Astrocyte (in vitro differentiated cells and primary cell): ENCODE data around the gene YES1. TPM values are rescaled to one million over a fixed set of nuclear protein-coding genes. Genes with fewer than 3 reads are reported as not detected.

ENCODE experiments used
- DNase-seq: peaks from one replicate; pipeline ENCODE4 v3.0.0-alpha.2; 2010; ENCODE audit warnings: low read depth
- FAIRE-seq: peaks from 2 replicates; lab custom pipeline; 2011; peaks lifted over from hg19 to GRCh38; lab: Jason Lieb, UNC
- H2AFZ ChIP-seq: 2 replicates; pipeline ENCODE4 v1.6.0; 2012; ENCODE audit warnings: low read depth, low read length, inconsistent platforms
- H3K27ac ChIP-seq: 2 replicates; pipeline ENCODE4 v1.5.1; 2011; ENCODE audit warnings: low read depth, low read length, inconsistent platforms
- H3K27me3 ChIP-seq: 2 replicates; pipeline ENCODE4 v1.6.0; 2011; ENCODE audit warnings: low read length, inconsistent platforms; ENCODE audit not compliant: insufficient read depth
- H3K36me3 ChIP-seq: 2 replicates; pipeline ENCODE4 v1.5.1; 2011; ENCODE audit warnings: low read length, inconsistent platforms; ENCODE audit not compliant: insufficient read depth
- H3K4me1 ChIP-seq: 2 replicates; pipeline ENCODE4 v1.5.1; 2011; ENCODE audit warnings: low read length, inconsistent platforms; ENCODE audit not compliant: insufficient read depth
- H3K4me2 ChIP-seq: 2 replicates; pipeline ENCODE4 v1.6.0; 2012; ENCODE audit warnings: low read length, inconsistent platforms
- H3K4me3 ChIP-seq: 2 replicates; pipeline ENCODE4 v1.5.1; 2011; ENCODE audit warnings: low read depth, mild to moderate bottlenecking, low read length, inconsistent platforms; ENCODE audit not compliant: insufficient read depth
- H3K79me2 ChIP-seq: 2 replicates; pipeline ENCODE4 v1.6.0; 2012; ENCODE audit warnings: mild to moderate bottlenecking, low read length, inconsistent platforms; ENCODE audit not compliant: insufficient read depth
- H3K9ac ChIP-seq: 2 replicates; pipeline ENCODE4 v1.6.0; 2012; ENCODE audit warnings: mild to moderate bottlenecking, low read length, inconsistent platforms
- H3K9me3 ChIP-seq: 2 replicates; pipeline ENCODE4 v1.5.1; 2012; ENCODE audit warnings: low read depth, mild to moderate bottlenecking, low read length, inconsistent platforms; ENCODE audit not compliant: insufficient read depth
- H4K20me1 ChIP-seq: 2 replicates; pipeline ENCODE4 v1.6.0; 2012; ENCODE audit warnings: low read length, inconsistent platforms; ENCODE audit not compliant: insufficient read depth
- H3K27ac Mint-ChIP-seq: one replicate; pipeline ENCODE4 v1.8.0; 2021; ENCODE audit warnings: mild to moderate bottlenecking, mixed read lengths; ENCODE audit not compliant: unreplicated experiment
- H3K27me3 Mint-ChIP-seq: one replicate; pipeline ENCODE4 v1.8.0; 2021; ENCODE audit warnings: low read depth, mixed read lengths; ENCODE audit not compliant: unreplicated experiment
- H3K36me3 Mint-ChIP-seq: one replicate; pipeline ENCODE4 v1.8.0; 2021; ENCODE audit warnings: low read depth, mixed read lengths; ENCODE audit not compliant: unreplicated experiment
- H3K4me1 Mint-ChIP-seq: one replicate; pipeline ENCODE4 v1.8.0; 2021; ENCODE audit warnings: low read depth, mixed read lengths; ENCODE audit not compliant: unreplicated experiment
- H3K4me3 Mint-ChIP-seq: one replicate; pipeline ENCODE4 v1.8.0; 2021; ENCODE audit warnings: mild to moderate bottlenecking, moderate library complexity, mixed read lengths; ENCODE audit not compliant: unreplicated experiment
- H3K9me3 Mint-ChIP-seq: one replicate; pipeline ENCODE4 v1.8.0; 2021; ENCODE audit warnings: mild to moderate bottlenecking, mixed read lengths; ENCODE audit not compliant: unreplicated experiment
- EZH2 ChIP-seq: IDR thresholded peaks from 2 replicates; pipeline ENCODE4 v1.6.1; 2012; ENCODE audit warnings: mild to moderate bottlenecking, low read length, inconsistent platforms; ENCODE audit not compliant: insufficient read depth
- total RNA-seq: library from RNA; stranded (reverse); gene quantifications from 2 replicates; pipeline ENCODE4 v1.2.1, GENCODE V29; 2021
- TF ChIP-seq, protein P1 (sequence below): IDR thresholded peaks from 2 replicates; pipeline ENCODE4 v1.5.1; 2011; ENCODE audit warnings: low read depth, mild to moderate bottlenecking, inconsistent platforms, low read length, moderate library complexity; ENCODE audit not compliant: insufficient read depth

YES1 gene
- total RNA-seq, 1 donor from 2014 or later: 68.2 TPM

DNA sequence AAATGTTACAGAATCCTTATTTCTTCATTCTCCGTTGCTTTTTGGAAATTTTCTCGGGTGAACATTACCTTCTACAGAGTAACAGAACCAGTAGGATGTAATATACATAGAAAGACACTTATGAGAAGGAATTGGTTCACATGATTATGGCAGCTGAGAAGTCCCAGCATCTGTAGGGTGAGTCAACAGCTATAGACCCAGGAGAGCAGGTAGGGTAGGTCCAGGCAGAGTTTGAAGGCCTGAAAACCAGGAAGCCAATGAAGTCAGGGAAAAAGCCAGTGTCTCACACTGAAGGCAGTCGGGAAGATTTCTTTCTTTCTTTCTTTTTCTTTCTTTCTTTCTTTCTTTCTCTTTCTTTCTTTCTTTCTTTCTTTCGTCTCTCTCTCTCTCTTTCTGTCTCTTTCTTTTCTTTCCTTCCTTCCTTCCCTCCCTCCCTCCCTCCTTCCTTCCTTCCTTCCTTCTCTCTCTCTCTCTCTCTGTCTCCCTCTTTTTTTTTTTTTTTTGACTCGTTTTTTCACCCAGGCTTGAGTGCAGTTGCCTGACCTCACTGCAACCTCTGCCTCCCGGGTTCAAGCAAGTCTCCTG, 15.1 kb upstream of the YES1 start:
- TF ChIP-seq, protein P1, sequence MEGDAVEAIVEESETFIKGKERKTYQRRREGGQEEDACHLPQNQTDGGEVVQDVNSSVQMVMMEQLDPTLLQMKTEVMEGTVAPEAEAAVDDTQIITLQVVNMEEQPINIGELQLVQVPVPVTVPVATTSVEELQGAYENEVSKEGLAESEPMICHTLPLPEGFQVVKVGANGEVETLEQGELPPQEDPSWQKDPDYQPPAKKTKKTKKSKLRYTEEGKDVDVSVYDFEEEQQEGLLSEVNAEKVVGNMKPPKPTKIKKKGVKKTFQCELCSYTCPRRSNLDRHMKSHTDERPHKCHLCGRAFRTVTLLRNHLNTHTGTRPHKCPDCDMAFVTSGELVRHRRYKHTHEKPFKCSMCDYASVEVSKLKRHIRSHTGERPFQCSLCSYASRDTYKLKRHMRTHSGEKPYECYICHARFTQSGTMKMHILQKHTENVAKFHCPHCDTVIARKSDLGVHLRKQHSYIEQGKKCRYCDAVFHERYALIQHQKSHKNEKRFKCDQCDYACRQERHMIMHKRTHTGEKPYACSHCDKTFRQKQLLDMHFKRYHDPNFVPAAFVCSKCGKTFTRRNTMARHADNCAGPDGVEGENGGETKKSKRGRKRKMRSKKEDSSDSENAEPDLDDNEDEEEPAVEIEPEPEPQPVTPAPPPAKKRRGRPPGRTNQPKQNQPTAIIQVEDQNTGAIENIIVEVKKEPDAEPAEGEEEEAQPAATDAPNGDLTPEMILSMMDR: no peak
- no peak for TF ChIP-seq EZH2
- no peak overlapping the region for H3K27ac ChIP-seq
- FAIRE-seq: no peak

DNA sequence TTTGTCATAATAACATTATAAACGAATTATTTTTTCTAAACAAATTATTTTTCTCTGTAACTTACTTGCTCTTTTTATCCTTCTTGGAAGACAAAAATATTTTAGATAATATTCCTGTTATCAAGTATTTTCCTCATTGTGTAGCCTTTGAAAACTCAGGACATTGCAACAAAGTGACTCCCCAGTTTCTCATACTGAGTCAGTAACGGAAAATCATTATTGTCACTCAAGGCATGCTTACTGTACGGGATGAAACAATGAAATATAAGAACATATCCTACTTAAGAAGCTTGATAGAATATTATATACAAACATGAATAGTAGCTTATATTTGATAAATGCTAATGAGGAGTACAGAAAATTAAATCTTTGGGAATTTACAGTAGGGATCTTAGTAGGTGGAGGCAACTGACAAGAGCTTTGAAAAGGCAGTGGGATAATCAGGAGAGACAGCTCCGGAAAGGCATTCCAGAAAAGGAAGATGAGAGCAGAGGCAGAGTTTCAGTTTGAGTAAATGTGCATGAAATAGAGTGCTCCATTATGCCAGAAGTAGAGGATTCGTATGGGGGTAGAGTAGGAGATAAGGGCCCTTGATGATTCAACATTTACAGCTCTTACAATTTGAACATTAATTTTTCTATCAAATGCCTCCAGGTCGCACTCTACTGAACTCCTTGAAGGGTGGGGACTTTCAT, 14.0 kb upstream of the YES1 start:
- TF ChIP-seq, protein P1: no peak
- TF ChIP-seq EZH2: no peak
- no peak for DNase-seq
- H3K4me1 ChIP-seq: peaks cover 9% of the 10 kb centered on the region
- Mint-ChIP-seq H3K4me3 (no peak overlapping the region), H3K36me3 (no peaks in the 10 kb centered on the region), H3K9me3 (no peaks in the 10 kb centered on the region), H3K27me3 (no peaks in the 10 kb centered on the region), H3K27ac (no peak overlapping the region), H3K4me1 (peaks cover 9% of the 10 kb centered on the region)
- no peaks in the 10 kb centered on the region for H3K9me3 ChIP-seq
- H3K9ac ChIP-seq: no peak overlapping the region
- no peak overlapping the region for H3K27ac ChIP-seq
- no peaks in the 10 kb centered on the region for H4K20me1 ChIP-seq
- no peaks in the 10 kb centered on the region for H3K27me3 ChIP-seq
- no peak for FAIRE-seq
- no peak overlapping the region for H3K4me3 ChIP-seq
- H3K4me2 ChIP-seq: no peak overlapping the region
- H2AFZ ChIP-seq: no peak overlapping the region
- no peaks in the 10 kb centered on the region for H3K79me2 ChIP-seq
- H3K36me3 ChIP-seq: no peaks in the 10 kb centered on the region

More for the DNA sequence above, 15.1 kb upstream of the YES1 start:
- no peaks in the 10 kb centered on the region for H3K9me3 ChIP-seq
- no peaks in the 10 kb centered on the region for H3K9me3 Mint-ChIP-seq
- H2AFZ ChIP-seq: no peak overlapping the region
- H3K36me3 ChIP-seq: no peaks in the 10 kb centered on the region
- H3K4me1 Mint-ChIP-seq: peaks cover 9% of the 10 kb centered on the region
- H3K4me3 ChIP-seq: no peak overlapping the region
- H3K27me3 Mint-ChIP-seq: no peaks in the 10 kb centered on the region
- no peaks in the 10 kb centered on the region for H3K36me3 Mint-ChIP-seq
- peaks cover 9% of the 10 kb centered on the region for H3K4me1 ChIP-seq
- no peak overlapping the region for H3K4me3 Mint-ChIP-seq
- H4K20me1 ChIP-seq: no peaks in the 10 kb centered on the region
- no peak overlapping the region for H3K4me2 ChIP-seq
- no peaks in the 10 kb centered on the region for H3K27me3 ChIP-seq
- H3K79me2 ChIP-seq: no peaks in the 10 kb centered on the region
- DNase-seq: no peak
- H3K27ac Mint-ChIP-seq: no peak overlapping the region
- H3K9ac ChIP-seq: no peak overlapping the region

DNA sequence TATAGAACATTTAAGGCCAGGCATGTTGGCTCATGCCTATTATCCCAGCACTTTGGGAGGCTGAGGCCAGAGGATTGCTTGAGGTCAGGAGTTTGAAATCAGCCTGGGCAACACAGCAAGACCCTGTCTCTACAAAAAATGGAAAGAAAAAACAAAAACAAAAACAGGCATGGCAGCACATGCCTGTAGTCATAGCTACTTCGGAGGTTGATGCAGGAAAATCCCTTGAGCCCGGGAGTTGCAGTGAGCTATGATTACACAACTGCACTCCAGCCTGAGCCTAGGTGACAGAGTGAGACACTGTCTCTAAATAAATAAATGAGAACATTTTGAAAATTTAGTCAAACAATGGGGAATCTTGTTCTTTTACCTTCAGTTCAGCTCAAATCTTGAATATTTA, 12.1 kb upstream of the YES1 start:
- H4K20me1 ChIP-seq: no peaks in the 10 kb centered on the region
- no peak overlapping the region for H3K4me3 Mint-ChIP-seq
- DNase-seq: no peak
- H2AFZ ChIP-seq: no peak overlapping the region
- H3K4me3 ChIP-seq: no peak overlapping the region
- no peak overlapping the region for H3K27ac ChIP-seq
- no peak for TF ChIP-seq EZH2
- TF ChIP-seq, protein P1: no peak
- H3K9me3 ChIP-seq: no peaks in the 10 kb centered on the region
- H3K36me3 ChIP-seq: no peaks in the 10 kb centered on the region
- no peaks in the 10 kb centered on the region for H3K9me3 Mint-ChIP-seq
- no peaks in the 10 kb centered on the region for H3K4me1 ChIP-seq
- no peaks in the 10 kb centered on the region for H3K79me2 ChIP-seq
- peak overlapping the region; percentile 26 for H3K27ac Mint-ChIP-seq
- no peak overlapping the region for H3K4me2 ChIP-seq
- no peaks in the 10 kb centered on the region for H3K4me1 Mint-ChIP-seq
- H3K27me3 Mint-ChIP-seq: no peaks in the 10 kb centered on the region
- H3K9ac ChIP-seq: no peak overlapping the region
- H3K27me3 ChIP-seq: no peaks in the 10 kb centered on the region
- FAIRE-seq: no peak
- H3K36me3 Mint-ChIP-seq: no peaks in the 10 kb centered on the region
